HepG2 (cell line): ENCODE data around the gene GPX5. TPM values are rescaled to one million over a fixed set of nuclear protein-coding genes. Genes with fewer than 3 reads are reported as not detected.

ENCODE experiments used
- ARID4A ChIP-seq: sonication (generic); formaldehyde crosslinking; IDR thresholded peaks from 2 replicates; pipeline ENCODE4 v1.5.0; 2020; ENCODE audit warnings: mild to moderate bottlenecking, missing genetic modification reagents, borderline replicate concordance
- CSRNP1 ChIP-seq: sonication (generic); formaldehyde crosslinking; IDR thresholded peaks from 2 replicates; pipeline ENCODE4 v1.8.1; 2023; ENCODE audit warnings: mild to moderate bottlenecking, missing genetic modification reagents
- EED ChIP-seq: sonication (generic); formaldehyde crosslinking; IDR thresholded peaks from 2 replicates; pipeline ENCODE4 v1.5.0; 2020; ENCODE audit warnings: mild to moderate bottlenecking, missing genetic modification reagents
- IRF1 ChIP-seq: sonication (generic); formaldehyde crosslinking; IDR thresholded peaks from 2 replicates; pipeline ENCODE4 v1.4.0; 2020; ENCODE audit warnings: low read depth, mild to moderate bottlenecking, missing genetic modification reagents
- KLF12 ChIP-seq: sonication (generic); formaldehyde crosslinking; IDR thresholded peaks from 2 replicates; pipeline ENCODE4 v1.4.0; 2020; ENCODE audit warnings: missing genetic modification reagents, borderline replicate concordance
- KMT2B ChIP-seq: IDR thresholded peaks from 2 replicates; pipeline ENCODE4 v1.6.1; 2016; ENCODE audit warnings: missing genetic modification reagents, missing compliant biosample characterization
- MAFF ChIP-seq: IDR thresholded peaks from 2 replicates; pipeline ENCODE4 v1.6.1; 2011; ENCODE audit warnings: low read depth, low read length, improper control_type of control experiment
- MTF2 ChIP-seq: sonication (generic); formaldehyde crosslinking; IDR thresholded peaks from 2 replicates; pipeline ENCODE4 v1.5.0; 2020; ENCODE audit warnings: missing genetic modification reagents, borderline replicate concordance
- MYPOP ChIP-seq: sonication (generic); formaldehyde crosslinking; IDR thresholded peaks from 2 replicates; pipeline ENCODE4 v1.8.1; 2023; ENCODE audit warnings: mild to moderate bottlenecking, moderate library complexity, missing genetic modification reagents
- NFE2 ChIP-seq: sonication (generic); formaldehyde crosslinking; IDR thresholded peaks from 2 replicates; pipeline ENCODE4 v1.4.0; 2020; ENCODE audit warnings: missing genetic modification reagents
- NONO ChIP-seq, 2 experiments: fragments of 450-650 bp in 1 of 2; sonication (generic) in 1 of 2; formaldehyde crosslinking in 1 of 2; IDR thresholded peaks in 1 of 2; conservative IDR thresholded peaks in 1 of 2; 2 replicates each; pipeline versions ENCODE4 v1.6.1 to v1.8.0; 2017 to 2022; ENCODE audit warnings: mild to moderate bottlenecking in 1 of 2, missing genetic modification reagents in 1 of 2, moderate library complexity in 1 of 2
- RARG ChIP-seq: sonication (generic); formaldehyde crosslinking; IDR thresholded peaks from 2 replicates; pipeline ENCODE4 v1.4.0; 2020; ENCODE audit warnings: low read depth, mild to moderate bottlenecking, missing genetic modification reagents
- RBM22 ChIP-seq: fragments of 200-400 bp; formaldehyde crosslinking; optimal IDR thresholded peaks from 2 replicates; pipeline ENCODE3; 2017; ENCODE audit warnings: mild to moderate bottlenecking, low read length, moderate library complexity
- THYN1 ChIP-seq: sonication (generic); formaldehyde crosslinking; IDR thresholded peaks from 2 replicates; pipeline ENCODE4 v1.8.1; 2023; ENCODE audit warnings: low read depth, mild to moderate bottlenecking, moderate library complexity, missing genetic modification reagents, borderline replicate concordance
- ZBTB14 ChIP-seq: sonication (generic); formaldehyde crosslinking; IDR thresholded peaks from 2 replicates; pipeline ENCODE4 v1.4.0; 2020; ENCODE audit warnings: missing genetic modification reagents
- ZBTB46 ChIP-seq: sonication (generic); formaldehyde crosslinking; IDR thresholded peaks from 2 replicates; pipeline ENCODE4 v1.4.0; 2020; ENCODE audit warnings: mild to moderate bottlenecking, missing genetic modification reagents, borderline replicate concordance
- ZMYM2 ChIP-seq: sonication (generic); formaldehyde crosslinking; IDR thresholded peaks from 2 replicates; pipeline ENCODE4 v1.8.0; 2022; ENCODE audit warnings: mild to moderate bottlenecking, missing genetic modification reagents
- ZNF263 ChIP-seq: sonication (generic); formaldehyde crosslinking; IDR thresholded peaks from 2 replicates; pipeline ENCODE4 v1.4.0; 2020; ENCODE audit warnings: missing genetic modification reagents
- ZNF607 ChIP-seq: sonication (generic); formaldehyde crosslinking; IDR thresholded peaks from 2 replicates; pipeline ENCODE4 v1.5.1; 2020; ENCODE audit warnings: missing genetic modification reagents, mild to moderate bottlenecking, borderline replicate concordance
- polyA plus RNA-seq, 8 experiments: library from polyadenylated mRNA; depleted of rRNA in 3 of 8; stranded (reverse) in 7 of 8; unstranded in 1 of 8; fragments of >200 nt; fragmentation: Illumina TruSeq in 4 of 8; extraction: Trizol in 4 of 8; gene quantifications; 2 replicates each; pipeline versions ENCODE4 v1.2.1 to v1.2.3, GENCODE V29; 2011 to 2016; ENCODE audit warnings: low read depth in 4 of 8, missing spikeins in 1 of 8, mixed read lengths in 1 of 8; ENCODE audit not compliant: insufficient read depth in 1 of 8
- total RNA-seq, 5 experiments: library from RNA; depleted of rRNA; stranded (reverse); fragments of >200 nt; fragmentation: Illumina TruSeq; extraction: Trizol; gene quantifications; 2 replicates each; pipeline ENCODE4 v1.2.3, GENCODE V29; 2016; ENCODE audit warnings: low read depth in 1 of 5

Gene GPX5
- total and polyA plus RNA-seq, 2 of the 13 experiments (the other 11 are each of a cell fraction or from before 2014, with no cell fraction given), result not detected

GRCh38 chr6:28488916-28489365 lies 36.7 kb upstream of the GPX5 start (continued):
- TF ChIP-seq EED (no peak), CSRNP1 (CRISPR knock-in tag) (no peak), THYN1 (CRISPR knock-in tag) (no peak), NONO (IDR thresholded peaks at IDR 0.05) (no peak), NONO (CRISPR knock-in tag; conservative IDR thresholded peaks at IDR 0.05) (0 out of 2 replicates have a peak, but pooled peaks have one; percentile 39), MTF2 (CRISPR knock-in tag) (no peak), MAFF (no peak), ZNF607 (CRISPR knock-in tag) (no peak), ZMYM2 (peak; percentile 58; the same call in 1 of the 2 replicates), ARID4A (CRISPR knock-in tag) (no peak; the same call in 1 of the 2 replicates), RBM22 (peak; percentile 41), ZNF263 (CRISPR knock-in tag) (no peak), KLF12 (no peak), IRF1 (no peak), ZBTB14 (no peak), RARG (CRISPR knock-in tag) (no peak), KMT2B (CRISPR knock-in tag) (no peak), ZBTB46 (no peak), NFE2 (no peak), MYPOP (CRISPR knock-in tag) (no peak)
